Skeletal muscle satellite cell (primary cell): Measurements from ENCODE around the gene ASB9.
"Not testable (repeated sequence)": the region's sequence is repeated elsewhere in the genome, so short reads cannot be mapped to it uniquely, and the experiment has no call there.

Source experiments
- H3K27me3 ChIP-seq: 2 replicates; pipeline ENCODE4 v1.7.0; 2013; ENCODE audit warnings: low read length; ENCODE audit not compliant: control insufficient read depth, insufficient read depth
- H3K36me3 ChIP-seq: 2 replicates; pipeline ENCODE4 v1.7.0; 2013; ENCODE audit warnings: mild to moderate bottlenecking, control low read depth, low read length; ENCODE audit not compliant: insufficient read depth
- H3K4me1 ChIP-seq: 2 replicates; pipeline ENCODE4 v1.7.0; 2013; ENCODE audit warnings: low read length; ENCODE audit not compliant: control insufficient read depth, insufficient read depth
- H3K4me2 ChIP-seq: 2 replicates; pipeline ENCODE4 v1.7.0; 2013; ENCODE audit warnings: mild to moderate bottlenecking, low read length
- H3K4me3 ChIP-seq: 2 replicates; pipeline ENCODE4 v1.7.0; 2013; ENCODE audit warnings: low read length
- H3K9ac ChIP-seq: 2 replicates; pipeline ENCODE4 v1.7.0; 2013; ENCODE audit warnings: mild to moderate bottlenecking, low read depth, low read length, moderate library complexity
- H3K9me3 ChIP-seq: replicated peaks from 2 replicates; pipeline ENCODE4 v1.7.0; 2013; ENCODE audit warnings: mild to moderate bottlenecking, control low read depth, low read length

The ASB9 gene

DNA sequence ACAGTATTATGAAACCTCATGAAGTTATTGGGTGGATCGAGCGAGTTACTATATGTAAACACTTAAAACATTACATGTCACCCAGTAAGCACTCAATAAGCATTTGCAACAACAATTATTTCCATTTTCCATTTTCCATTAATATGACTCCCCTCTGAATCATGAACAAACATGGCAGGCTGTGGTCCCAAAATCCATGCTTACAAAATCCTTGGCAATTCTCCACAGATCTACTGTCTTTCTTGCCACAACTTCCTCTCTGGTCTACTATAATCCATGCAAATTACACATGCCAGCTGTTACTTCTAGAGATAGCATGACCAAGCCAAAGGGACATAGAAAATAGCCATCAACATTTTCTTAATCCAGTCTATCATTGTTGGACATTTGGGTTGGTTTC, 23.6 kb upstream of the ASB9 start:
- no peak overlapping the region for H3K4me3 ChIP-seq
- H3K9me3 ChIP-seq: no peaks in the 10 kb centered on the region
- no peak overlapping the region for H3K4me2 ChIP-seq
- H3K27me3 ChIP-seq: no peaks in the 10 kb centered on the region
- no peak overlapping the region for H3K9ac ChIP-seq
- H3K4me1 ChIP-seq: no peaks in the 10 kb centered on the region
- H3K36me3 ChIP-seq: no peaks in the 10 kb centered on the region

DNA sequence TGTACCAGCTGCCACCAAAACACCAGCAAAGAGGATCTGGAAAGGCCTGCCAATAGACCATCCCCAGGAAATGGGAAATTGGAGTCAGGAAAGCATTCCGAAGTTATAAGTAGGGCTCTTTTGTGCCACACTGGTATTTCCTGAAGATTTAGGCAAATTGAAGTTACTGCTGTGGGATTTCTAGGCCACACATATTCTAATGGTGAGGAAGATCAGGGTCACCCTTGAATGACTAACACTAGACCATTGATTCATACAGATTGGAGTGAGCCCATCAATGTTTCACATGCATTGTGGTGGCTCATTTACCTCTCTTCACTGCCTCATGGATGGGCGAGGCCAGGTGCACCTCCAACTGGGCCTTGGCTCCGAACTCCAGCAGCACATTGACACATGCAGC, 23.0 kb upstream of the ASB9 start:
- no peak overlapping the region for H3K4me3 ChIP-seq
- H3K9me3 ChIP-seq: no peaks in the 10 kb centered on the region
- H3K9ac ChIP-seq: no peak overlapping the region
- no peaks in the 10 kb centered on the region for H3K27me3 ChIP-seq
- no peaks in the 10 kb centered on the region for H3K4me1 ChIP-seq
- H3K4me2 ChIP-seq: no peak overlapping the region
- no peaks in the 10 kb centered on the region for H3K36me3 ChIP-seq

DNA sequence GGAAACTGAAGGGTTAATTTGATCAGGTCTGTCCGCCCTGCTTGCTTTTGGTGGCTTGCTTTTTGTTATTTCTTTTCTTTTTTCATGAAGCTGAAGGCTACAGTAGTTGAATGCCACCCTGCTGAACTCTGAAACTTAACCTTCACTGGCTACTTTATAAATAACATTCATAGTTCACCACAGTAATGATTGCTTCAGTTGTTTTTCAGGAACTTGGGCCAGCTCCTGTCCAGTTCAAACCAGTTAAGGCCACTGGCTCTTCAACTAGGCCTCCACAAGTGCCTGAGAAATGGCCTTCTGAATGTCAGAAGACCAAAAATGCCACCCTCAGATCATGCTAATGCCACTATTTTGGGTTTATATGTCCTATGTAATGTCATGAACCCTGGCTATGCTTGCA, 7.7 kb upstream of the ASB9 start:
- H3K4me1 ChIP-seq: no peaks in the 10 kb centered on the region
- no peak overlapping the region for H3K4me3 ChIP-seq
- no peaks in the 10 kb centered on the region for H3K9me3 ChIP-seq
- H3K4me2 ChIP-seq: no peak overlapping the region
- H3K9ac ChIP-seq: no peak overlapping the region
- no peaks in the 10 kb centered on the region for H3K27me3 ChIP-seq
- no peaks in the 10 kb centered on the region for H3K36me3 ChIP-seq

DNA sequence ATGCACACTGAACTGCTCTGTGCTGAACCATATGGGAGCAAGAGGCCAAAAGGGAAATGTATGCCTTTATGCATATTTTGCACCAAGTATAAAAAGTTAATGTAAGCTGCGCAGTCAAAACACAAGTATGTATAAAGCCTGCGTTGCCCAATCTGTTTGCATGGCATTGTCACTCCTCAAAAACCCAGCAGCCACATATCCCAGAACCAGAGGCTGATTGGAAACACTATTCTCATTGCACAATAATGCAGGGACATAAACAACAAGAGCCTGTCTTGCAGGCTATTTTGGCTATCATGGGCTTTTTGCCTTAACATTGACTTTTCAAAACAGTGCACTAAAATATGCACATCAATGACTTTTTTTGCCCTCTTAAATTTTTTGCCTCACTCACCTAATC, 5.1 kb upstream of the ASB9 start:
- H3K4me3 ChIP-seq: no peak overlapping the region
- H3K4me1 ChIP-seq: no peaks in the 10 kb centered on the region
- H3K4me2 ChIP-seq: no peak overlapping the region
- H3K9ac ChIP-seq: no peak overlapping the region
- H3K9me3 ChIP-seq: no peaks in the 10 kb centered on the region
- H3K36me3 ChIP-seq: no peaks in the 10 kb centered on the region
- no peaks in the 10 kb centered on the region for H3K27me3 ChIP-seq

DNA sequence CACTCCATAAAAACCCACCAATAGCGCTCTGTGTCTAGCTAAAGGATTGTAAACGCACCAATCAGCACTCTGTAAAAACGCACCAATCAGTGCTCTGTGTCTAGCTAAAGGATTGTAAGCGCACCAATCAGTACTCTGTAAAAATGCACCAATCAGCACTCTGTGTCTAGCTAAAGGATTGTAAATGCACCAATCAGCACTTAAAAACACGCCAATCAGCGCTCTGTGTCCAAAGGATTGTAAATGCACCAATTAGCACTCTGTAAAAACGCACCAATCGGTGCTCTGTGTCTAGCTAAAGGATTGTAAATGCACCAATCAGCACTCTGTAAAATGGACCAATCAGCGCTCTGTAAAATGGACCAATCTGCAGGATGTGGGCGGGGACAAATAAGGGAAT, 3.4 kb upstream of the ASB9 start:
- not testable (repeated sequence) for H3K9me3 ChIP-seq, H3K4me3 ChIP-seq, H3K36me3 ChIP-seq, H3K4me1 ChIP-seq, H3K9ac ChIP-seq, H3K4me2 ChIP-seq, H3K27me3 ChIP-seq

DNA sequence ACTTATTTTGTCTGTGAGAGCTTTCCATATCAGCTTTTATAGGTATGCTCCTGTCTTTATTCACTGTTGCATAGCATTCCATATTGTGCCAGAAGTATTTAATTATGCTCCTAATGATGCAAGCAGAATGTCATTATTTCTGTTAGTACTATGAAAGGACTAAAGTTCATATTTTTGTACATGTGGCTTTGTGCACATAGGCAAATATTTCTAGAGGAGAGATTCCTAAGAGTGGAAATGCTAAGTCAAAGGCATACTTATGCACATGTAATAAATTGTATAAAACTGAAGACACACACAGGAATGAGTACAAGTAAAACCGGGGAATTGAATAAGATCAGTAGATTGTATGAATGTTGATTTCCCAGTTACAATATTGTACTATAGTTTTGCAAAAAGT, 1.9 kb upstream of the ASB9 start:
- H3K9me3 ChIP-seq: no peaks in the 10 kb centered on the region
- no peak overlapping the region for H3K9ac ChIP-seq
- H3K27me3 ChIP-seq: no peaks in the 10 kb centered on the region
- H3K4me1 ChIP-seq: no peaks in the 10 kb centered on the region
- H3K4me2 ChIP-seq: no peak overlapping the region
- H3K36me3 ChIP-seq: no peaks in the 10 kb centered on the region
- no peak overlapping the region for H3K4me3 ChIP-seq

DNA sequence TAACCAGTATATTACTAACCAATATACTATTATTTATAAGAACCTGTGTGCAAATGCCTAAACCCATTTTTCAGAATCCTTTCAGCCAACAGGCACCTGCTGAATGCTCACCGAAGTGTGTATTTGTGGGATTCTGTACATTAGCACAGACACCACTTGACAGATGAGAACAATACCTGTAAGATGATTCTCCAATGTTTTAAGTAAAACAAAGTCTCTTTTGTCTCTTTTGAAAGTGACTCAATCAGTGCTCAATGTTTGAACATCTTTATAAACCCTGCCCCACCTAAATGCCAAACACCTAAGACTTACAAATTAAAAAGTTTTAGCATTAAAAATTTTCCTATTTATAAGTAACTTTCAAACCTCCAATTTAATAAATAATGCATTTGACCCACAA, 763 bp downstream of the ASB9 start:
- H3K9ac ChIP-seq: no peak overlapping the region

DNA sequence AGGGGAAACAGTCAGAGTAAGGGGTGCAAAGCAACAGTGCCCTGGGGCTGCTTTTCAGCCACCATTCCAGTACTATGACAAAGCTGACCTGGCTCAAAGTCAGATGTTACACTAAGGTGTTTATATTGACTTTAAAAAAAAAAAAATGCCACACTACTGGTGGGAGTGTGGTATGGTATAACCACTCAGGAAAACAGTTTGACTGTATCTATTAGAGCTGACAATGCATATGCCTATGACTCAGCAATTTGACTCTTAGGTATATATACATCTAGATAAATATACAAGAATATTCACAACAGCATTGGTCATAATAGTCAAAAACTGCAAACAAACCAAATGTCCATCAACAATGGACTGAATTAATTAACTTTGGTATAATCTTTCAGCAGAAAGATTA, 15.0 kb downstream of the ASB9 start:
- no peak overlapping the region for H3K4me3 ChIP-seq
- H3K36me3 ChIP-seq: no peaks in the 10 kb centered on the region
- no peaks in the 10 kb centered on the region for H3K4me1 ChIP-seq

More for the DNA sequence above, 763 bp downstream of the ASB9 start:
- H3K4me1 ChIP-seq: no peaks in the 10 kb centered on the region
- no peaks in the 10 kb centered on the region for H3K36me3 ChIP-seq
- no peak overlapping the region for H3K4me3 ChIP-seq
- no peaks in the 10 kb centered on the region for H3K9me3 ChIP-seq
- H3K27me3 ChIP-seq: no peaks in the 10 kb centered on the region
- no peak overlapping the region for H3K4me2 ChIP-seq

DNA sequence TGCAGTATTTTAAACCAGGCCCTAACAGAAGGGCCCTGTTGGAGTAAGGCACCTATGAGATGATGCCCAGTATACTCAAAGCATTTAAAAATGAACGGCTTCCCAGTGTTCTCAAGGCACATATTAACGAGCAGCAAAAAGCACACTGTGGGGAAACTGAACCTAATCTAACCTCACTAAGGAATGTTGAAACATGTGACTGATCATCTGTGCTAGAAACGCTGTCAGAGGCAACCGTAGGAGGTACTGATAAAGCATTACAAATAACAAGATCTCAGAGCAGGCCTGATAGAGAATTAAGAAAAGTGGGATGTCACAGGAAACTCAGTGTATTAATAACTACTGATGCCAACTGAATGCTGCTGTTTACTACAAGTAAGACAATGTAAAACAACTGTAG, 24.0 kb downstream of the ASB9 start:
- H3K4me3 ChIP-seq: no peak overlapping the region
- no peaks in the 10 kb centered on the region for H3K27me3 ChIP-seq
- H3K4me2 ChIP-seq: no peak overlapping the region
- H3K36me3 ChIP-seq: no peaks in the 10 kb centered on the region
- no peaks in the 10 kb centered on the region for H3K4me1 ChIP-seq
- H3K9ac ChIP-seq: no peak overlapping the region
- H3K9me3 ChIP-seq: no peaks in the 10 kb centered on the region

More for the DNA sequence above, 15.0 kb downstream of the ASB9 start:
- Histone ChIP-seq H3K9me3 (no peaks in the 10 kb centered on the region), H3K9ac (no peak overlapping the region), H3K27me3 (no peaks in the 10 kb centered on the region), H3K4me2 (no peak overlapping the region)

DNA sequence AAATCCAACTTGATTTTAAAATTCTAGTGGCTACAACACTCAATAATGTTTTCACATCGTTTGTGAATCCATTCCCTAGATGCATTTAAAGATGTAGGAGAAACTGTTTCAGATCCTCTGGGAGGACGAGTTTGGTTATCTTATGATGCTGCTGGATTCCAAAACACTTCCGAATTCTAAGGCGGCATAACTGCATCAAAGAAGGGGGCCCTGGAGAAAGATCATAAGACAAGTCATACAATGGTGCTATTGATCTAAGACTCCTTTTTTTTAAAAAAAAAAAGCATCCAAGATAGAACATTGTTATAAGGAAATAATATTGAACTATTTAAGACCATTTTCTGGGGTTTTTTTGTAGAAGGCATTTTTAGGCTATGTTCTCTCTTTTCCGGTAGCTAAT, 25.5 kb downstream of the ASB9 start:
- no peak overlapping the region for H3K9ac ChIP-seq
- no peak overlapping the region for H3K4me2 ChIP-seq
- H3K4me1 ChIP-seq: no peaks in the 10 kb centered on the region

DNA sequence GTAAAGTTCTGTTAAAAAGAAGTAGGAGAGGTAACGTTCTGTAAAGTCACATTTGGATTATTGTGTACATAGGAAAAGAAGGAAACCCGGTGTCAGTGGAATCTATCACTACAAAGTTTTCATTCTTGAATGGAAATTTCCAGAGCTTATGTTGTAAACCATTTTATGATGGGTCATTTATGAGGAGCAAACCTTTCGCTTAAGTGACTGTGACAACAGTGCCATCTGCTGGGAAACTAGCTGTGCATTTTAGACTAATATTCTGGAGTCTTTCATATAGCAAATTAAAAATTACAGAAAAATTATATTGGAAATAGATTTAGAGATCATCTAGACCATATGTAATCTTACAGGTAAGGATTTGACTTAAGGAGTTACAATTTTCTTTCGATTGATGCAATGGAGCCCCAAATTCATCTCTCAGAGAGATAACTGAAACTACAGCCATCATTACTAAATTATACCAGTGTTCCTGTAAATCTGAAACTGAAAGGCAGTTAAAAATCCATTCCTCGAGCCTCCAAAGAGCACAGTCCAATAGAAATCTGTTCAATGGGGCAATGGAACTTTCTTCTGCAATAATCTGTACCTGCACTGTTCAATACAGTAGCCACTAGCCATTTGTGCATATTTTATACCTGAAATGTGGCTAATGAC, 26.9 kb downstream of the ASB9 start:
- H3K4me3 ChIP-seq: no peak overlapping the region
- H3K9ac ChIP-seq: no peak overlapping the region
- no peaks in the 10 kb centered on the region for H3K4me1 ChIP-seq
- H3K36me3 ChIP-seq: no peaks in the 10 kb centered on the region
- H3K27me3 ChIP-seq: no peaks in the 10 kb centered on the region
- H3K9me3 ChIP-seq: no peaks in the 10 kb centered on the region
- no peak overlapping the region for H3K4me2 ChIP-seq

More for the DNA sequence above, 25.5 kb downstream of the ASB9 start:
- Histone ChIP-seq H3K4me3 (no peak overlapping the region), H3K27me3 (no peaks in the 10 kb centered on the region), H3K9me3 (no peaks in the 10 kb centered on the region), H3K36me3 (no peaks in the 10 kb centered on the region)

DNA sequence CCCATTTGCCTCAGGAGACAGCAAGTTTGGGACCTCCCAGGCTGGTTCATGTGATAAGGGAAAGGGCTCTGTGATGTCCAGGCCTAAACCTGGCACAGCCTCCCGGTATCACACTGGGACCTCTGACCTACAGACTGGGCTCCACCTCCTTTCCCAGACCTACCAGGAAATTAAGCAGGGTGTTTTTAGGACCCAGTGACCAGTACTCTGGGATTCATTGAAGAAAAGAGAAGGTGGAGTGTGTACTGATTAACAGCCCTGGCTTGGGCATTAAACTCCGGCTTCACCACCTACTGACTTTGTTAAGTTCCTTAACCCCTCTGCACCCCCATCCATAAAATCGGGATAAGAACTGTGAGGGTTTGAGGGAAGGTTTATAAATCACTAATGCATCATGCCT, 28.6 kb downstream of the ASB9 start:
- no peak overlapping the region for H3K9ac ChIP-seq
- no peak overlapping the region for H3K4me3 ChIP-seq
- H3K27me3 ChIP-seq: no peaks in the 10 kb centered on the region
- no peaks in the 10 kb centered on the region for H3K4me1 ChIP-seq
- no peaks in the 10 kb centered on the region for H3K9me3 ChIP-seq
- H3K36me3 ChIP-seq: no peaks in the 10 kb centered on the region
- no peak overlapping the region for H3K4me2 ChIP-seq
